GM19328 (cell line): ENCODE data around the gene ARID3C.
A peak's percentile ranks its signal among the peaks of the same experiment; 100 is the strongest.

Experiments
- ATAC-seq: cut with Tn5 transposase; IDR thresholded peaks from one replicate; pipeline ENCODE4 v1.9.1; 2021; ENCODE audit warnings: mild to moderate bottlenecking, moderate library complexity; ENCODE audit not compliant: unreplicated experiment

The ARID3C gene, protein sequence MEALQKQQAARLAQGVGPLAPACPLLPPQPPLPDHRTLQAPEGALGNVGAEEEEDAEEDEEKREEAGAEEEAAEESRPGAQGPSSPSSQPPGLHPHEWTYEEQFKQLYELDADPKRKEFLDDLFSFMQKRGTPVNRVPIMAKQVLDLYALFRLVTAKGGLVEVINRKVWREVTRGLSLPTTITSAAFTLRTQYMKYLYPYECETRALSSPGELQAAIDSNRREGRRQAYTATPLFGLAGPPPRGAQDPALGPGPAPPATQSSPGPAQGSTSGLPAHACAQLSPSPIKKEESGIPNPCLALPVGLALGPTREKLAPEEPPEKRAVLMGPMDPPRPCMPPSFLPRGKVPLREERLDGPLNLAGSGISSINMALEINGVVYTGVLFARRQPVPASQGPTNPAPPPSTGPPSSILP

DNA sequence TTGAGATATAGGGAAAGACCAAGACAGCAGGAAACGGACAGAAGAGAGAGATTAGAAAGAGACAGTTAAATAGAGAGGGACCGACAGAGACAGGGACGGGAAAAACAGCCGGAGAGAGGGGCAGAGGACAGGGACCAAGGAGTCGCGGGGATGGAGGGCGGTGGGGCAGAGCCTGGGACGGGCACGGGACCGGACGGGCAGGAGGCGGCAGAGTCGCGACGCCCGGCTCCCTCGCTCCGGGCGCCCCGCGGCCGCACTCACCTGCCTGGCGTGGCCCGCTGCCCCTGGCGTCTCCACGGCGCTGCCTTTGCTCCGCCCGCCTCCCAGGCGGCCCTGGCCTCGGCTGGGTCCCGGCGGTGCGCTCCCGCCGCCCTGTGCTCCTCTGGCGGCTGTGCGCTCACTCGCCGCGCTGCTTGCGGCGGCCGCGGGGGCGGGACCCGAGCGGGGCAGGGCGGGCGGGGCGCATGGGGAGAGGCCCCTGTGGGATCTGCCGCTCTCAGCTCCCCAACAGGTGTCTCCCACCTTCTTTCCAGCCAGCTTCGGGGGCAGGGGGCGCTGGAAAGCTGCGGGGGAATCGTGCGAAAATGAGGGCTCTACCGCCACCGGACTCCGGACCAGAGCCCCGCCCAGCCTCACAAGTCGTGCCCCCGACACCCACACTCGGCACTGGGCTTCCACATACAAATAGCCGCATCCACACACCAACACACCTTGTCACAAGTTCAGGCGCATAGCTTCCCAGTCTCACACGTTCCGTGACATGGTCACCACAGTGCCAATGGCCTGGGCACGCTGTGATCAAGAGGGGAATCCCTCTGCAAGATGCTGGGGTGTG, at the start of gene ARID3C:
TSS of gene ARID3C (minus strand) at position 411 of the 835 bp plus-strand sequence. CDS start 1,052 bp downstream, outside the sequence.
- no peak for ATAC-seq

DNA sequence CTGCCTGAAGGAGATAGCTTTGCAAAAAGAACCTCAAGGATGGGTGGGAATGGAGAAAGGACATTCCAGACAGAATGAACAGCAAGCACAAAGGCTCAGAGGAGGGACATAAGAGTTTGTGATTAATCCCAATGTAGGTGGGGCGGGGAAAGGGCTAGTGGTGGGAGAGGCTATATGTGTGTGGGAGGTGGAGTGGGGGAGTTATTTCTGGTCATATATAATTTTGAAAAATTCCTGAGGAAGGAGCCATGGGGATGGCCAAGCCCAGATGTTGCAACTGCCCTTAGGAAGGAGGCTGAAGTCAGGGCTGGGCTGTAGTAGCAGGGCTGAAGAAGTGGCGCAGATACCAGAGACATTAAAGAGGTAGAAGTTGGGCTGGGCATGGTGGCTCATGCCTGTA, 47.0 kb upstream of the ARID3C start:
- ATAC-seq = no peak

GRCh38 chr9:34675048-34675714, 46.3 kb upstream of the ARID3C start:
- ATAC-seq = no peak

DNA sequence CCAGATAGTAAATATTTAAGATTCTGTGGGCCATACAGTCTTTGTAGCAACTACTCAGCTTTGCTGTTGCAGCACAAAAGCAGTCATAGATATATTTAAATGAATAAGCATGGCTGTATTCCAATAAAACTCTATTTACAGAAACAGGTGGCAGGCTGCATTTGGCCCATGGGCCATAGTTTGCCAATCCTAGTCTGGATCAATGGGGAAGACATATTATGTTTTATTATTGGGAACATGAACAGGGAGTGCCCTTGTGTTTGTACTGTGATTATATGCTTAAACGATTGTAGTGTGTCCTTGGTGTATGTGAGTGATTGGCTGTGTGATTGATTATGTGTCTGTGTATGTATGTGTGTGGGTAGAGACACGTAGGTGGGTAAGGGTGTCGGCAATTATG, 45.6 kb upstream of the ARID3C start:
- no peak for ATAC-seq

DNA sequence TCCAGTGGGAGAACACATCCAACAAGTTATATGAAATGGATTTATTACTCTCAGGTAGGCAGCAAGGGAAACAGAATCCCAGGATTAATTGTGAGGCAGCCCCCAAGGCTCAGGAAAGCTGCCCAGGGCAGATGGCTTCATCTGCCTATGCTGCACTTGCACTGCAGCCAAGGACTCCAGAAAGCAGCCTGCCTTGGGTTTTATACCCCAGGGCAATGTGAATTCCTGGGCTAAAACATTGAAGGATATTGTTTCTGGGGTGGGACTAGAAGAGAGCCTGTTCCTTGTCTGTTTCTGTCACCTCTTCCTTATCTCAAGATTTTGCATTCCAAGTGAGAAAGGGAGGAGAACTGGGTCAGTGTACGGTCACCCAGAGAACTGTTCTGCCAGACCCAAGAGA, 42.4 kb upstream of the ARID3C start:
- no peak for ATAC-seq

- no peak for ATAC-seq
These were observed 41.1 kb upstream of the ARID3C start for GRCh38 chr9:34669809-34670562.

GRCh38 chr9:34665381-34666250, 36.8 kb upstream of the ARID3C start:
- peak; percentile 67 for ATAC-seq

DNA sequence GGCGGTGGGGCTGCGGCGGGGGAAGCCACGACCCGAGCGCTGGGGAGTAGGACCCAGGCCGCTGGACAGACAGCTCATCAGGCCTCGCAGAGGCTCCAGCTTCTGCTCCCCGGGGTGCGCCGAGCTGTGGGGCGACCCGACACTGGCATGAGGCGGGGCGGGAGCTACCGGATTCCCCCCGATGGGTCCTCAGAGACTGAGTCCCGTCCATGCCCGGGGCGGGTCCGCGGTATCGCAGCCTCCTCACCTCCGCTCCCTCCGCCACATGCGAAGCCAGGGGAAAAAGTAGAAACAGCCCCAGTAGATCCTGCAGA, 36.2 kb upstream of the ARID3C start:
- ATAC-seq = no peak

GRCh38 chr9:34664281-34665066, 35.6 kb upstream of the ARID3C start:
- peak; percentile 41 for ATAC-seq

DNA sequence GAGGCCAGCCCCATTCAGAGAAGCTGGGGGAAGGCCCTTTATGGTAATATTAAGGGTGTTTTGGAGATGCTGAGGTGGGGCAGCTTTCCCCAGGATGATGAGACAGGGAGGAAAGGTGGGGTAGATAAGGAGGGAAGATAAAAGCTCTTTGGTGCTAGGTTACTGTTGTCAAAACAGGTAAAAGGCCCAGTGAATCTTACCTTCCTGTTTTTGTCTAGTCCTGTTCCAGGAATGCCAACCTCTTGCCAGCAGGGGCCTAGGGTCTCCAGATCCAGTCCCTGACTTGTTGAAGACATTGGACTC, 34.4 kb upstream of the ARID3C start:
- no peak for ATAC-seq

GRCh38 chr9:34662526-34663302, 33.8 kb upstream of the ARID3C start, which contains the start of gene CCL27:
TSS of gene CCL27 (minus strand) at chr9:34662657. CDS start at chr9:34662633, 24 bp downstream.
- no peak for ATAC-seq

DNA sequence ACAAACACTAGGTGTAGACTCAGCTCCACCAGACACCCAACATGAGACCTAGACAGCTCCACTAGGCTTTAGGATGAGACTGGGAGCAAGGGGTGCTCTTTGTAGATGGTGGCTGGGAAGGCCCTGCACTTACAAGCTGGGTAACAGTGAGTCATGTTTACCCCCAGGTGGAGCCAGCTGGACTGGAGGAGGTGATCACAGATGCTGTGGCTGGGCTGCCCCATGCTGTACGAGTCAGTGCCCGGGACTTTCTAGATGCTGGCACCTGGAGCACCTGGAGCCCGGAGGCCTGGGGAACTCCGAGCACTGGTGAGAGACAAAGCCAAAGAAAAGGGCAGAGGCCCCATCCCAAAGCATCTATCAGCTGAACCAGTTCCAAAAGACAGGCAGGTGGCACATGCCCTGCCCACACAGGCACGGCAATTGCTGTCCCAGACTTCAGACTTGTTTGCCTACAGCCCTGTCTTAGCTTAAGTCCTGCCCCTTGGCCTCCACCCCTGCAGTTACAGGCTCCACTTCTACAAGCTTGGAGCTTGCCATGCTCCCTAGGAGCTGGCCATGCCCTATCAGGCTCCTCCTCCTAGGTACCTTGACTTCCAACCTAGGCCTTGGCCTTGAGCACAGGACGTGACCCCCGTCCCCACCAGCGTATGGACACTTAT, 30.9 kb upstream of the ARID3C start:
- no peak for ATAC-seq

GRCh38 chr9:34658461-34658860, 29.6 kb upstream of the ARID3C start:
- ATAC-seq = no peak

- ATAC-seq = no peak
These were observed 28.1 kb upstream of the ARID3C start for GRCh38 chr9:34656992-34657391.

GRCh38 chr9:34655394-34655793, 26.5 kb upstream of the ARID3C start:
- ATAC-seq = no peak

GRCh38 chr9:34654323-34655051, 25.6 kb upstream of the ARID3C start:
- no peak for ATAC-seq
